ENCODE data around the gene MYO1H.

DNA sequence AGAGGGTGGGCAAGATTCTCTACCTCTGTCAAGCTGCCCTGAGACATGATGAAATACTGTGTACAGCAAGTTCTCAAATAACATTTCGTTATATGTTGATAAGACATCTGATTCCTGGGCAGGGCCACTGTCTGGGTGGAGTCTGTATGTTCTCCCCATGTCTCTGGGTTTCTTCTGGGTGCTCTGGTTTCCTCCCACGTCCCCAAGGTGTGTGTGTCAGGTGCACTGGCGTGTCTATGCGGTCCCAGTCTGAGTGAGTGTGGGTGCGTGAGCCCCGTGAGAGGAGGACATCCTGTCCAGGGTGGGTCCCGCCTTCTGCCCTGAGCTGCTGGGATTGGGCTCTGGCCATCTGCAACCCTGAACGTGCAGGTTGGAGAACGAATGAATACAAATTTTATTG is 99.8 kb downstream of the MYO1H start:
- TF ChIP-seq EZH2 (IDR thresholded peaks at IDR 0.05) (no peak), CEBPB (IDR thresholded peaks at IDR 0.05; ENCODE audit: low read depth) (no peak), FOSL1 (IDR thresholded peaks at IDR 0.05; ENCODE audit: low read depth) (no peak), JUND (IDR thresholded peaks at IDR 0.05) (no peak), EZH2phosphoT487 (IDR thresholded peaks at IDR 0.05; ENCODE audit: borderline replicate concordance) (no peak), POLR2A (IDR thresholded peaks at IDR 0.05; ENCODE audit: borderline replicate concordance, extremely low read depth, insufficient read depth, insufficient read length) (no peak), CBX3 (IDR thresholded peaks at IDR 0.05; ENCODE audit: low read depth) (no peak)
- TF ChIP-seq, protein P1, sequence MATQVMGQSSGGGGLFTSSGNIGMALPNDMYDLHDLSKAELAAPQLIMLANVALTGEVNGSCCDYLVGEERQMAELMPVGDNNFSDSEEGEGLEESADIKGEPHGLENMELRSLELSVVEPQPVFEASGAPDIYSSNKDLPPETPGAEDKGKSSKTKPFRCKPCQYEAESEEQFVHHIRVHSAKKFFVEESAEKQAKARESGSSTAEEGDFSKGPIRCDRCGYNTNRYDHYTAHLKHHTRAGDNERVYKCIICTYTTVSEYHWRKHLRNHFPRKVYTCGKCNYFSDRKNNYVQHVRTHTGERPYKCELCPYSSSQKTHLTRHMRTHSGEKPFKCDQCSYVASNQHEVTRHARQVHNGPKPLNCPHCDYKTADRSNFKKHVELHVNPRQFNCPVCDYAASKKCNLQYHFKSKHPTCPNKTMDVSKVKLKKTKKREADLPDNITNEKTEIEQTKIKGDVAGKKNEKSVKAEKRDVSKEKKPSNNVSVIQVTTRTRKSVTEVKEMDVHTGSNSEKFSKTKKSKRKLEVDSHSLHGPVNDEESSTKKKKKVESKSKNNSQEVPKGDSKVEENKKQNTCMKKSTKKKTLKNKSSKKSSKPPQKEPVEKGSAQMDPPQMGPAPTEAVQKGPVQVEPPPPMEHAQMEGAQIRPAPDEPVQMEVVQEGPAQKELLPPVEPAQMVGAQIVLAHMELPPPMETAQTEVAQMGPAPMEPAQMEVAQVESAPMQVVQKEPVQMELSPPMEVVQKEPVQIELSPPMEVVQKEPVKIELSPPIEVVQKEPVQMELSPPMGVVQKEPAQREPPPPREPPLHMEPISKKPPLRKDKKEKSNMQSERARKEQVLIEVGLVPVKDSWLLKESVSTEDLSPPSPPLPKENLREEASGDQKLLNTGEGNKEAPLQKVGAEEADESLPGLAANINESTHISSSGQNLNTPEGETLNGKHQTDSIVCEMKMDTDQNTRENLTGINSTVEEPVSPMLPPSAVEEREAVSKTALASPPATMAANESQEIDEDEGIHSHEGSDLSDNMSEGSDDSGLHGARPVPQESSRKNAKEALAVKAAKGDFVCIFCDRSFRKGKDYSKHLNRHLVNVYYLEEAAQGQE (IDR thresholded peaks at IDR 0.05; ENCODE audit: low read depth), result no peak
- TF ChIP-seq, protein P2, sequence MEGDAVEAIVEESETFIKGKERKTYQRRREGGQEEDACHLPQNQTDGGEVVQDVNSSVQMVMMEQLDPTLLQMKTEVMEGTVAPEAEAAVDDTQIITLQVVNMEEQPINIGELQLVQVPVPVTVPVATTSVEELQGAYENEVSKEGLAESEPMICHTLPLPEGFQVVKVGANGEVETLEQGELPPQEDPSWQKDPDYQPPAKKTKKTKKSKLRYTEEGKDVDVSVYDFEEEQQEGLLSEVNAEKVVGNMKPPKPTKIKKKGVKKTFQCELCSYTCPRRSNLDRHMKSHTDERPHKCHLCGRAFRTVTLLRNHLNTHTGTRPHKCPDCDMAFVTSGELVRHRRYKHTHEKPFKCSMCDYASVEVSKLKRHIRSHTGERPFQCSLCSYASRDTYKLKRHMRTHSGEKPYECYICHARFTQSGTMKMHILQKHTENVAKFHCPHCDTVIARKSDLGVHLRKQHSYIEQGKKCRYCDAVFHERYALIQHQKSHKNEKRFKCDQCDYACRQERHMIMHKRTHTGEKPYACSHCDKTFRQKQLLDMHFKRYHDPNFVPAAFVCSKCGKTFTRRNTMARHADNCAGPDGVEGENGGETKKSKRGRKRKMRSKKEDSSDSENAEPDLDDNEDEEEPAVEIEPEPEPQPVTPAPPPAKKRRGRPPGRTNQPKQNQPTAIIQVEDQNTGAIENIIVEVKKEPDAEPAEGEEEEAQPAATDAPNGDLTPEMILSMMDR (IDR thresholded peaks at IDR 0.05 in 2 of 3, conservative IDR thresholded peaks at IDR 0.05 in 1 of 3; ENCODE audit: borderline replicate concordance in 1 of 3, insufficient read depth in 1 of 3, low read depth in 2 of 3, low read length in 2 of 3), result no peak

Measured in HCT116 (cell line).